ENCODE measurements around the gene FAM50A.
A peak's percentile ranks its signal among the peaks of the same experiment; 100 is the strongest.

The FAM50A gene

DNA sequence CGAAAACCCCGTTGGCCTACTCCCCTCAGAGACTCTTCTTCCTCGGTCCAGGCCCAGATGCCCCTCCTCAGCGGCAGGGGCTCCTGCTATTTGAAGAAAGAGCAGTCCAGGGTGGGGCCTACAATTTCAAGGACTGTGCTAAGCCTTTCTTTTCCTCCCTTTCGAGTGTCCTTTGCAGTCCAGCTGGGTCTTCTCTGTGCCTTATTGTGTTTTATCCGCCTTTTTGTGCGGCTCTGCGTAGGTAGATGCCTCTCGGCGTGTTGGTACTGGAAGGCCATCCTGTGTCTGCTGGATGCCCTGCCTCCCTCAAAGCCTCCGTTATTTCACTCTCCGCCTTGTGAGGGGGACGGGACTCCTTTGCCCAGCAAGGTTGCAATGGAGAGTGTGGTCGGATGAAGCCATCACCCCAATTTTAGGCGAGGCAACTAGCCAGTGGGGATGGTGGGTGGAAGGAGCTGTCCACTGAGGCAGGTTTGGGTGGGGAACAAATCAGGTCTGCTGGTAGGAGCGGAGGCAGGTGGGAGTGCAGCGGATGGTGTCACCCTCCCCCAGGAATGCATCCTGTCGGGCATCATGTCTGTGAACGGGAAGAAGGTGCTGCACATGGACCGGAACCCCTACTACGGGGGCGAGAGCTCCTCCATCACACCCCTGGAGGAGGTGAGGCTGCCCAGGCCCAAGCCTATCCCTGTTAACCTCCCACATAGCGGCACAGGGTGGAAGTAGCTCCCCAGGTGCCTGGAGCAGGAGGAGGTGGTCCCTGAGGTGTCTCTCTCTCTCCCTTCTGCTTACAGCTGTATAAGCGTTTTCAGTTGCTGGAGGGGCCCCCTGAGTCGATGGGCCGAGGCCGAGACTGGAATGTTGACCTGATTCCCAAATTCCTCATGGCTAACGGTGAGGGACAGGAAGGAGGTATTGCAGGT lies 5.7 kb upstream of the FAM50A start:
- no peak overlapping the region for H3K27ac ChIP-seq (replicated peaks)
- TF ChIP-seq, protein P1, sequence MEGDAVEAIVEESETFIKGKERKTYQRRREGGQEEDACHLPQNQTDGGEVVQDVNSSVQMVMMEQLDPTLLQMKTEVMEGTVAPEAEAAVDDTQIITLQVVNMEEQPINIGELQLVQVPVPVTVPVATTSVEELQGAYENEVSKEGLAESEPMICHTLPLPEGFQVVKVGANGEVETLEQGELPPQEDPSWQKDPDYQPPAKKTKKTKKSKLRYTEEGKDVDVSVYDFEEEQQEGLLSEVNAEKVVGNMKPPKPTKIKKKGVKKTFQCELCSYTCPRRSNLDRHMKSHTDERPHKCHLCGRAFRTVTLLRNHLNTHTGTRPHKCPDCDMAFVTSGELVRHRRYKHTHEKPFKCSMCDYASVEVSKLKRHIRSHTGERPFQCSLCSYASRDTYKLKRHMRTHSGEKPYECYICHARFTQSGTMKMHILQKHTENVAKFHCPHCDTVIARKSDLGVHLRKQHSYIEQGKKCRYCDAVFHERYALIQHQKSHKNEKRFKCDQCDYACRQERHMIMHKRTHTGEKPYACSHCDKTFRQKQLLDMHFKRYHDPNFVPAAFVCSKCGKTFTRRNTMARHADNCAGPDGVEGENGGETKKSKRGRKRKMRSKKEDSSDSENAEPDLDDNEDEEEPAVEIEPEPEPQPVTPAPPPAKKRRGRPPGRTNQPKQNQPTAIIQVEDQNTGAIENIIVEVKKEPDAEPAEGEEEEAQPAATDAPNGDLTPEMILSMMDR (IDR thresholded peaks at IDR 0.05; ENCODE audit: insufficient read depth, low read length): no peak
- TF ChIP-seq, protein P2, sequence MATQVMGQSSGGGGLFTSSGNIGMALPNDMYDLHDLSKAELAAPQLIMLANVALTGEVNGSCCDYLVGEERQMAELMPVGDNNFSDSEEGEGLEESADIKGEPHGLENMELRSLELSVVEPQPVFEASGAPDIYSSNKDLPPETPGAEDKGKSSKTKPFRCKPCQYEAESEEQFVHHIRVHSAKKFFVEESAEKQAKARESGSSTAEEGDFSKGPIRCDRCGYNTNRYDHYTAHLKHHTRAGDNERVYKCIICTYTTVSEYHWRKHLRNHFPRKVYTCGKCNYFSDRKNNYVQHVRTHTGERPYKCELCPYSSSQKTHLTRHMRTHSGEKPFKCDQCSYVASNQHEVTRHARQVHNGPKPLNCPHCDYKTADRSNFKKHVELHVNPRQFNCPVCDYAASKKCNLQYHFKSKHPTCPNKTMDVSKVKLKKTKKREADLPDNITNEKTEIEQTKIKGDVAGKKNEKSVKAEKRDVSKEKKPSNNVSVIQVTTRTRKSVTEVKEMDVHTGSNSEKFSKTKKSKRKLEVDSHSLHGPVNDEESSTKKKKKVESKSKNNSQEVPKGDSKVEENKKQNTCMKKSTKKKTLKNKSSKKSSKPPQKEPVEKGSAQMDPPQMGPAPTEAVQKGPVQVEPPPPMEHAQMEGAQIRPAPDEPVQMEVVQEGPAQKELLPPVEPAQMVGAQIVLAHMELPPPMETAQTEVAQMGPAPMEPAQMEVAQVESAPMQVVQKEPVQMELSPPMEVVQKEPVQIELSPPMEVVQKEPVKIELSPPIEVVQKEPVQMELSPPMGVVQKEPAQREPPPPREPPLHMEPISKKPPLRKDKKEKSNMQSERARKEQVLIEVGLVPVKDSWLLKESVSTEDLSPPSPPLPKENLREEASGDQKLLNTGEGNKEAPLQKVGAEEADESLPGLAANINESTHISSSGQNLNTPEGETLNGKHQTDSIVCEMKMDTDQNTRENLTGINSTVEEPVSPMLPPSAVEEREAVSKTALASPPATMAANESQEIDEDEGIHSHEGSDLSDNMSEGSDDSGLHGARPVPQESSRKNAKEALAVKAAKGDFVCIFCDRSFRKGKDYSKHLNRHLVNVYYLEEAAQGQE (IDR thresholded peaks at IDR 0.05; ENCODE audit: insufficient replicate concordance, low read depth): no peak
- no peak for TF ChIP-seq SPI1 (IDR thresholded peaks at IDR 0.05; ENCODE audit: borderline replicate concordance, low read depth)
- no peak for TF ChIP-seq GABPA (IDR thresholded peaks at IDR 0.05; ENCODE audit: low read depth)
- TF ChIP-seq POLR2AphosphoS5 (IDR thresholded peaks at IDR 0.05; ENCODE audit: low read depth): no peak
- DNase-seq (ENCODE audit: low read depth in 1 of 2, low spot score in 1 of 2): no peak
- no peaks in the 10 kb centered on the region for H3K27me3 ChIP-seq (ENCODE audit: insufficient read depth, poor library complexity, severe bottlenecking)
- peak overlapping the region; percentile 90 for H3K4me3 ChIP-seq (replicated peaks; ENCODE audit: insufficient read depth, low read length)

DNA sequence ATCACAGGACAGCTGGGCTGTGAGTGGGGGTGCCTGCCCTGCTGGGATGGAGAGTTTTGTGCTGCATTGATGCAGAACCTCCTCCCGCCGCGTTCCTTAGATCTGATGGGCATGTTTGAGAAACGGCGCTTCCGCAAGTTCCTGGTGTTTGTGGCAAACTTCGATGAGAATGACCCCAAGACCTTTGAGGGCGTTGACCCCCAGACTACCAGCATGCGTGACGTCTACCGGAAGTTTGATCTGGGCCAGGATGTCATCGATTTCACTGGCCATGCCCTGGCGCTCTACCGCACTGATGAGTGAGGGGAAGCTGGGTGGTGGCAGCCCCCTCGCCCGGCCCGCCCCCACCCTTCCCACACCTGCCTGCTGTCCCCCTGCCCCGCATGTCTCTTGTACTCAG lies 4.1 kb upstream of the FAM50A start:
- Histone ChIP-seq H3K27ac (replicated peaks) (no peak overlapping the region), H3K4me3 (replicated peaks; ENCODE audit: insufficient read depth, low read length) (no peak overlapping the region), H3K27me3 (ENCODE audit: insufficient read depth, poor library complexity, severe bottlenecking) (no peaks in the 10 kb centered on the region)
- DNase-seq (ENCODE audit: low read depth in 1 of 2, low spot score in 1 of 2): no peak
- TF ChIP-seq POLR2AphosphoS5 (IDR thresholded peaks at IDR 0.05; ENCODE audit: low read depth): no peak
- TF ChIP-seq, protein P1 (IDR thresholded peaks at IDR 0.05; ENCODE audit: insufficient read depth, low read length): no peak

DNA sequence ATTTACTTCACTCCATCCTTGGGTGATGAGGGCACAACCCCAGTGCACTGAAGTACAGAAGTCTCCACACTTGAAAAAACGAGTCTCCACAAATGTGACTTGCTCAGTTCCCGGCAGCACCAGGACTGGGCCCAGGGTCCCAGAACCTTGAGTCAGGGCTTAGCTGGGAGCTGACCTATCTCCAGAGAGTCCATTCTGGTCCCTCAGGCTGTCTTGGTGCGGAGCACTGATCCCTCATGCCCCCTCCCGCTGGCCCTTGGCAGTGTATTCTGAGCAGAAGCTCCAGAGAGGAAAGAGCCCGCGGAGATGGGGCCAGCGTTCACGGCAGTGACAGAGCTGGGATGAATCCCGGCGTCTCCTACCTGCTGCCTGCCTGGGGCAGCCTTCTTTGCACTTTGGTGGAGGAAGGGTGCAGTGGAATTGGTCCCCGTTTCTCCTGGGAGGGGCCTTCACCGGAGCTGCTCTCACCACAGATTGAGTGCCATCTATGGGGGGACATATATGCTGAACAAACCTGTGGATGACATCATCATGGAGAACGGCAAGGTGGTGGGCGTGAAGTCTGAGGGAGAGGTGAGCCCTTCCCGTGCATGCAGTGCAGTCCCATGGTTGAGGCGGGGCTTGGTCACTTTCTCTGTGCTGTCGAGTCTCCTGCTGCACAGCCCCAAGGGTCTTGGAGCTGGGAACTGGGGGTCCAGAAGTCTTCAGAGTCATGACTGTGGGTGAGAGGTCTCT lies 3.2 kb upstream of the FAM50A start:
- Histone ChIP-seq H3K27me3 (ENCODE audit: insufficient read depth, poor library complexity, severe bottlenecking) (no peaks in the 10 kb centered on the region), H3K27ac (replicated peaks) (no peak overlapping the region), H3K4me3 (replicated peaks; ENCODE audit: insufficient read depth, low read length) (no peak overlapping the region)
- TF ChIP-seq GABPA (IDR thresholded peaks at IDR 0.05; ENCODE audit: low read depth) (no peak), SPI1 (IDR thresholded peaks at IDR 0.05; ENCODE audit: borderline replicate concordance, low read depth) (no peak), POLR2AphosphoS5 (IDR thresholded peaks at IDR 0.05; ENCODE audit: low read depth) (no peak)
- TF ChIP-seq, protein P2 (IDR thresholded peaks at IDR 0.05; ENCODE audit: insufficient replicate concordance, low read depth): no peak
- TF ChIP-seq, protein P1 (IDR thresholded peaks at IDR 0.05; ENCODE audit: insufficient read depth, low read length): no peak
- no peak for DNase-seq (ENCODE audit: low read depth in 1 of 2, low spot score in 1 of 2)

All from HL-60 (cell line).